ENCODE measurements around the gene IL34.

GRCh38 chr16:70709942-70710341 lies 63.6 kb downstream of the IL34 start:
- TF ChIP-seq POLR2AphosphoS5 (IDR thresholded peaks at IDR 0.05) (no peak), POLR2A (IDR thresholded peaks at IDR 0.05) (no peak)
